HepG2 (cell line): ENCODE data around the gene ERLIN1. TPM values are rescaled to one million over a fixed set of nuclear protein-coding genes. Genes with fewer than 3 reads are reported as not detected.

ENCODE experiments used
- HDAC2 ChIP-seq: sonication (generic); formaldehyde crosslinking; IDR thresholded peaks from 2 replicates; pipeline ENCODE4 v1.4.0; 2020; ENCODE audit warnings: missing genetic modification reagents
- HDAC6 ChIP-seq: fragments of 200-600 bp; sonication (generic); IDR thresholded peaks from 2 replicates; pipeline ENCODE4 v1.7.0; 2017; ENCODE audit warnings: mild to moderate bottlenecking, antibody characterized with exemption, low read length, low read depth
- JUND ChIP-seq: sonication (generic); formaldehyde crosslinking; IDR thresholded peaks from 2 replicates; pipeline ENCODE4 v1.8.0; 2022; ENCODE audit warnings: mild to moderate bottlenecking, missing genetic modification reagents
- NKX3-1 ChIP-seq: sonication (generic); formaldehyde crosslinking; IDR thresholded peaks from 2 replicates; pipeline ENCODE4 v1.5.0; 2020; ENCODE audit warnings: missing genetic modification reagents
- POGK ChIP-seq: sonication (generic); formaldehyde crosslinking; conservative IDR thresholded peaks from 2 replicates; pipeline ENCODE4 v1.8.0; 2022; ENCODE audit warnings: mild to moderate bottlenecking, moderate library complexity, missing genetic modification reagents
- POLR2A ChIP-seq, 2 experiments: IDR thresholded peaks; 2 replicates each; pipeline ENCODE4 v1.6.1; 2011; ENCODE audit warnings: low read depth in 2 of 2, low read length in 2 of 2, mild to moderate bottlenecking in 1 of 2, moderate library complexity in 1 of 2; ENCODE audit not compliant: insufficient read depth in 1 of 2
- RNF2 ChIP-seq: fragments of 450-650 bp; conservative IDR thresholded peaks from 2 replicates; pipeline ENCODE4 v1.6.1; 2016; ENCODE audit warnings: low read depth
- SNAPC5 ChIP-seq: sonication (generic); formaldehyde crosslinking; IDR thresholded peaks from 2 replicates; pipeline ENCODE4 v1.8.1; 2023; ENCODE audit warnings: mild to moderate bottlenecking, missing genetic modification reagents, borderline replicate concordance
- SNRNP70 ChIP-seq: fragments of 200-400 bp; formaldehyde crosslinking; IDR thresholded peaks from 2 replicates; pipeline ENCODE4 v1.6.1; 2017; ENCODE audit warnings: mild to moderate bottlenecking, low read depth, low read length, moderate library complexity
- TEAD2 ChIP-seq: sonication (generic); formaldehyde crosslinking; IDR thresholded peaks from 2 replicates; pipeline ENCODE4 v1.9.0; 2021; ENCODE audit warnings: missing genetic modification reagents
- THYN1 ChIP-seq: sonication (generic); formaldehyde crosslinking; IDR thresholded peaks from 2 replicates; pipeline ENCODE4 v1.8.1; 2023; ENCODE audit warnings: low read depth, mild to moderate bottlenecking, moderate library complexity, missing genetic modification reagents, borderline replicate concordance
- TSC22D2 ChIP-seq: sonication (generic); formaldehyde crosslinking; IDR thresholded peaks from 2 replicates; pipeline ENCODE4 v1.5.1; 2020; ENCODE audit warnings: missing genetic modification reagents, mild to moderate bottlenecking, borderline replicate concordance
- YEATS2 ChIP-seq: sonication (generic); formaldehyde crosslinking; IDR thresholded peaks from 2 replicates; pipeline ENCODE4 v1.4.0; 2020; ENCODE audit warnings: missing genetic modification reagents, borderline replicate concordance
- ZBTB42 ChIP-seq: sonication (generic); formaldehyde crosslinking; IDR thresholded peaks from 2 replicates; pipeline ENCODE4 v1.5.0; 2020; ENCODE audit warnings: mild to moderate bottlenecking, missing genetic modification reagents
- ZNF501 ChIP-seq: sonication (generic); formaldehyde crosslinking; IDR thresholded peaks from 2 replicates; pipeline ENCODE4 v1.5.1; 2020; ENCODE audit warnings: mild to moderate bottlenecking, moderate library complexity, missing genetic modification reagents
- ZNF552 ChIP-seq: sonication (generic); formaldehyde crosslinking; IDR thresholded peaks from 2 replicates; pipeline ENCODE4 v1.9.0; 2022; ENCODE audit warnings: missing genetic modification reagents, mild to moderate bottlenecking, borderline replicate concordance
- ZNF878 ChIP-seq: sonication (generic); formaldehyde crosslinking; IDR thresholded peaks from 2 replicates; pipeline ENCODE4 v1.8.1; 2023; ENCODE audit warnings: mild to moderate bottlenecking, missing genetic modification reagents, moderate library complexity
- ZNF883 ChIP-seq: sonication (generic); formaldehyde crosslinking; IDR thresholded peaks from 2 replicates; pipeline ENCODE4 v1.5.1; 2020; ENCODE audit warnings: mild to moderate bottlenecking, missing genetic modification reagents; ENCODE audit errors: not compliant biosample characterization
- ZSCAN25 ChIP-seq: sonication (generic); formaldehyde crosslinking; IDR thresholded peaks from 2 replicates; pipeline ENCODE4 v1.8.0; 2022; ENCODE audit warnings: mild to moderate bottlenecking, missing genetic modification reagents
- polyA plus RNA-seq, 8 experiments: library from polyadenylated mRNA; depleted of rRNA in 3 of 8; stranded (reverse) in 7 of 8; unstranded in 1 of 8; fragments of >200 nt; fragmentation: Illumina TruSeq in 4 of 8; extraction: Trizol in 4 of 8; gene quantifications; 2 replicates each; pipeline versions ENCODE4 v1.2.1 to v1.2.3, GENCODE V29; 2011 to 2016; ENCODE audit warnings: low read depth in 4 of 8, missing spikeins in 1 of 8, mixed read lengths in 1 of 8; ENCODE audit not compliant: insufficient read depth in 1 of 8
- total RNA-seq, 5 experiments: library from RNA; depleted of rRNA; stranded (reverse); fragments of >200 nt; fragmentation: Illumina TruSeq; extraction: Trizol; gene quantifications; 2 replicates each; pipeline ENCODE4 v1.2.3, GENCODE V29; 2016; ENCODE audit warnings: low read depth in 1 of 5
- TF ChIP-seq, protein P1 (sequence below), 2 experiments: sonication (generic) in 1 of 2; formaldehyde crosslinking in 1 of 2; IDR thresholded peaks; 2 replicates each; pipeline versions ENCODE4 v1.6.1 to v1.9.0; 2014 to 2022; ENCODE audit warnings: antibody characterized with exemption in 1 of 2, borderline replicate concordance in 1 of 2, inconsistent platforms in 1 of 2, low read depth in 1 of 2, missing genetic modification reagents in 1 of 2
- TF ChIP-seq, protein P2 (sequence below): sonication (generic); formaldehyde crosslinking; IDR thresholded peaks from 2 replicates; pipeline ENCODE4 v1.4.0; 2020; ENCODE audit warnings: mild to moderate bottlenecking, missing genetic modification reagents

The ERLIN1 gene
- total and polyA plus RNA-seq, 2 of the 13 experiments (the other 11 are each of a cell fraction or from before 2014, with no cell fraction given) = 56.8 to 69.3 TPM

DNA sequence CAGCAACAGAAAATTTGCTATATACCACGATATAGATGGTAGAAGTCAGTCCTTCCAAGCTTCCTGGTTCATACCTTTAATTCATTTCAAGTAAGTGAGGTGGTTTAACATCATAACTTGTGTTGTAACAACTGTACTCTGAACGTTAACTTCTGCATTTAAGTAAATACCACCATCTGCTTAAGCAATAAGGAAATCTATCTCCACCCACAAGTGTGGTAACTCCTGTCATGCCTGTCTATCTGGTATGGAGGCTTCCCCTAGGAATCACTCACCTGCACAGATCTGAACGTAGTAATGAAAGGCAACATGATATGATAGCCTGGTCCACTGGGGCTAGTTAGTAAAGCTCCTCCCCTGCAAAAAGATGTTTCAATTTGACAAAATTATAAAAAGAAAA, 2.3 kb downstream of the ERLIN1 start (continued):
- TF ChIP-seq, protein P1, sequence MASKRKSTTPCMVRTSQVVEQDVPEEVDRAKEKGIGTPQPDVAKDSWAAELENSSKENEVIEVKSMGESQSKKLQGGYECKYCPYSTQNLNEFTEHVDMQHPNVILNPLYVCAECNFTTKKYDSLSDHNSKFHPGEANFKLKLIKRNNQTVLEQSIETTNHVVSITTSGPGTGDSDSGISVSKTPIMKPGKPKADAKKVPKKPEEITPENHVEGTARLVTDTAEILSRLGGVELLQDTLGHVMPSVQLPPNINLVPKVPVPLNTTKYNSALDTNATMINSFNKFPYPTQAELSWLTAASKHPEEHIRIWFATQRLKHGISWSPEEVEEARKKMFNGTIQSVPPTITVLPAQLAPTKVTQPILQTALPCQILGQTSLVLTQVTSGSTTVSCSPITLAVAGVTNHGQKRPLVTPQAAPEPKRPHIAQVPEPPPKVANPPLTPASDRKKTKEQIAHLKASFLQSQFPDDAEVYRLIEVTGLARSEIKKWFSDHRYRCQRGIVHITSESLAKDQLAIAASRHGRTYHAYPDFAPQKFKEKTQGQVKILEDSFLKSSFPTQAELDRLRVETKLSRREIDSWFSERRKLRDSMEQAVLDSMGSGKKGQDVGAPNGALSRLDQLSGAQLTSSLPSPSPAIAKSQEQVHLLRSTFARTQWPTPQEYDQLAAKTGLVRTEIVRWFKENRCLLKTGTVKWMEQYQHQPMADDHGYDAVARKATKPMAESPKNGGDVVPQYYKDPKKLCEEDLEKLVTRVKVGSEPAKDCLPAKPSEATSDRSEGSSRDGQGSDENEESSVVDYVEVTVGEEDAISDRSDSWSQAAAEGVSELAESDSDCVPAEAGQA (IDR thresholded peaks at IDR 0.05; ENCODE audit: low read depth) = no peak
- TF ChIP-seq, protein P1 (CRISPR knock-in tag; IDR thresholded peaks at IDR 0.05; ENCODE audit: borderline replicate concordance) = no peak
- TF ChIP-seq ZNF501 (CRISPR knock-in tag) = no peak
- TF ChIP-seq ZBTB42 (CRISPR knock-in tag) = no peak
- TF ChIP-seq TEAD2 (CRISPR knock-in tag) = no peak
- TF ChIP-seq RNF2 = no peak
- TF ChIP-seq JUND = no peak
- no peak for TF ChIP-seq ZNF883 (CRISPR knock-in tag)
- TF ChIP-seq POGK = no peak
- no peak for TF ChIP-seq YEATS2 (CRISPR knock-in tag)
- no peak for TF ChIP-seq ZNF552 (CRISPR knock-in tag)
- TF ChIP-seq HDAC2 (CRISPR knock-in tag) = peak; percentile 60; the same call in 1 of the 2 replicates
- TF ChIP-seq, protein P2, sequence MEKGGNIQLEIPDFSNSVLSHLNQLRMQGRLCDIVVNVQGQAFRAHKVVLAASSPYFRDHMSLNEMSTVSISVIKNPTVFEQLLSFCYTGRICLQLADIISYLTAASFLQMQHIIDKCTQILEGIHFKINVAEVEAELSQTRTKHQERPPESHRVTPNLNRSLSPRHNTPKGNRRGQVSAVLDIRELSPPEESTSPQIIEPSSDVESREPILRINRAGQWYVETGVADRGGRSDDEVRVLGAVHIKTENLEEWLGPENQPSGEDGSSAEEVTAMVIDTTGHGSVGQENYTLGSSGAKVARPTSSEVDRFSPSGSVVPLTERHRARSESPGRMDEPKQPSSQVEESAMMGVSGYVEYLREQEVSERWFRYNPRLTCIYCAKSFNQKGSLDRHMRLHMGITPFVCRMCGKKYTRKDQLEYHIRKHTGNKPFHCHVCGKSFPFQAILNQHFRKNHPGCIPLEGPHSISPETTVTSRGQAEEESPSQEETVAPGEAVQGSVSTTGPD (CRISPR knock-in tag) = no peak
- no peak for TF ChIP-seq POLR2A (IDR thresholded peaks at IDR 0.05; ENCODE audit: insufficient read depth in 1 of 2, low read depth in 2 of 2, low read length in 2 of 2)
- no peak for TF ChIP-seq THYN1 (CRISPR knock-in tag)
- TF ChIP-seq ZNF878 (CRISPR knock-in tag) = no peak
- no peak for TF ChIP-seq NKX3-1
- no peak for TF ChIP-seq HDAC6
- TF ChIP-seq ZSCAN25 = no peak
- no peak for TF ChIP-seq SNRNP70
- no peak for TF ChIP-seq SNAPC5 (CRISPR knock-in tag)
- TF ChIP-seq TSC22D2 = no peak
